GM23338 (cell line): ENCODE data around the gene ERC2. TPM values are rescaled to one million over a fixed set of nuclear protein-coding genes. Genes with fewer than 3 reads are reported as not detected.

Experiments
- ATAC-seq: fragments of 200-7000 bp; cut with Tn5 transposase; 3 replicates; pipeline ENCODE4 v1.9.1; 2020
- DNase-seq: peaks from one replicate; pipeline ENCODE4 v3.0.0-alpha.2; 2015; ENCODE audit warnings: low spot score
- H2AFZ ChIP-seq: fragments of 200-600 bp; sonication (generic); 2 replicates; pipeline ENCODE4 v1.8.0; 2016; ENCODE audit warnings: antibody characterized with exemption, mild to moderate bottlenecking, moderate library complexity
- H3F3A ChIP-seq: fragments of 200-600 bp; sonication (generic); replicated peaks from 2 replicates; pipeline ENCODE4 v1.8.0; 2017; ENCODE audit warnings: antibody characterized with exemption, mixed run types, low read depth
- H3K27ac ChIP-seq: fragments of 200-600 bp; sonication (generic); 2 replicates; pipeline ENCODE4 v1.6.1; 2016; ENCODE audit warnings: low read depth
- H3K27me3 ChIP-seq: fragments of 200-600 bp; sonication (generic); 2 replicates; pipeline ENCODE4 v1.8.0; 2016; ENCODE audit warnings: mild to moderate bottlenecking, mixed run types, moderate library complexity; ENCODE audit not compliant: insufficient read depth
- H3K36me3 ChIP-seq: fragments of 200-600 bp; sonication (generic); 2 replicates; pipeline ENCODE4 v1.8.0; 2016; ENCODE audit warnings: mild to moderate bottlenecking; ENCODE audit not compliant: insufficient read depth
- H3K4me1 ChIP-seq: fragments of 200-600 bp; sonication (generic); 2 replicates; pipeline ENCODE4 v1.8.0; 2016; ENCODE audit warnings: mild to moderate bottlenecking, moderate library complexity; ENCODE audit not compliant: insufficient read depth
- H3K4me2 ChIP-seq: fragments of 200-600 bp; sonication (generic); 2 replicates; pipeline ENCODE4 v1.7.1; 2017; ENCODE audit warnings: mixed run types
- H3K4me3 ChIP-seq: fragments of 200-600 bp; sonication (generic); 2 replicates; pipeline ENCODE4 v1.6.1; 2016; ENCODE audit warnings: mixed run types
- H3K79me2 ChIP-seq: fragments of 200-600 bp; sonication (generic); replicated peaks from 2 replicates; pipeline ENCODE4 v1.8.0; 2017; ENCODE audit warnings: mild to moderate bottlenecking; ENCODE audit not compliant: insufficient read depth
- H3K9me2 ChIP-seq: fragments of 200-600 bp; sonication (generic); 2 replicates; pipeline ENCODE4 v1.8.0; 2017; ENCODE audit not compliant: insufficient read depth
- H4K20me1 ChIP-seq: fragments of 200-600 bp; sonication (generic); replicated peaks from 2 replicates; pipeline ENCODE4 v1.8.0; 2017; ENCODE audit warnings: mild to moderate bottlenecking; ENCODE audit not compliant: insufficient read depth
- H3K27ac Mint-ChIP-seq: 2 replicates; pipeline ENCODE4 v1.8.0; 2020; ENCODE audit warnings: inconsistent platforms, mild to moderate bottlenecking, moderate library complexity, mixed read lengths
- H3K27me3 Mint-ChIP-seq: 3 replicates; pipeline ENCODE4 v1.8.0; 2022; ENCODE audit warnings: low read depth, mild to moderate bottlenecking, moderate library complexity, mixed read lengths, inconsistent platforms; ENCODE audit not compliant: insufficient read depth, poor library complexity
- H3K36me3 Mint-ChIP-seq: 3 replicates; pipeline ENCODE4 v1.8.0; 2021; ENCODE audit warnings: low read depth, mild to moderate bottlenecking, inconsistent platforms, moderate library complexity, mixed read lengths
- H3K4me1 Mint-ChIP-seq: 3 replicates; pipeline ENCODE4 v1.8.0; 2020; ENCODE audit warnings: mild to moderate bottlenecking, inconsistent platforms, mixed read lengths
- H3K4me3 Mint-ChIP-seq: 3 replicates; pipeline ENCODE4 v1.8.0; 2021; ENCODE audit warnings: moderate library complexity, mild to moderate bottlenecking, inconsistent platforms, mixed read lengths
- H3K9me3 Mint-ChIP-seq: 3 replicates; pipeline ENCODE4 v1.8.0; 2020; ENCODE audit warnings: moderate library complexity, mild to moderate bottlenecking, inconsistent platforms, mixed read lengths
- CREB1 ChIP-seq: fragments of 250-450 bp; sonication (Bioruptor Pico); IDR thresholded peaks from 2 replicates; pipeline ENCODE4 v1.5.0; 2020; ENCODE audit warnings: low read depth, mild to moderate bottlenecking, moderate library complexity
- EZH2 ChIP-seq: fragments of 200-600 bp; sonication (generic); IDR thresholded peaks from one replicate; pipeline ENCODE4 v1.8.0; 2017; ENCODE audit warnings: antibody characterized with exemption, mild to moderate bottlenecking, low read depth; ENCODE audit not compliant: unreplicated experiment
- EZH2phosphoT487 ChIP-seq: fragments of 200-600 bp; sonication (generic); IDR thresholded peaks from one replicate; pipeline ENCODE4 v1.8.1; 2018; ENCODE audit warnings: antibody characterized with exemption; ENCODE audit not compliant: unreplicated experiment
- ZNF114 ChIP-seq: fragments of 250-450 bp; sonication (Bioruptor Pico); IDR thresholded peaks from 2 replicates; pipeline ENCODE4 v1.5.0; 2020; ENCODE audit warnings: mild to moderate bottlenecking, moderate library complexity
- polyA plus RNA-seq: library from polyadenylated mRNA; unstranded; fragments of >200 nt; fragmentation: Nextera tagmentation; extraction: Ambion mirVana; gene quantifications from 2 replicates; pipeline ENCODE4 v1.2.1, GENCODE V29; 2016
- total RNA-seq: library from RNA; depleted of rRNA; stranded (reverse); fragments of >200 nt; shearing (Covaris generic); gene quantifications from 2 replicates; pipeline ENCODE4 v1.2.3, GENCODE V29; 2014
- TF ChIP-seq, protein P1 (sequence below): IDR thresholded peaks from 2 replicates; pipeline ENCODE4 v1.6.1; 2016; ENCODE audit warnings: antibody characterized with exemption
- TF ChIP-seq, protein P2 (sequence below): IDR thresholded peaks from one replicate; pipeline ENCODE4 v1.6.1; 2018; ENCODE audit warnings: antibody characterized with exemption; ENCODE audit not compliant: unreplicated experiment
- TF ChIP-seq, protein P3 (sequence below): fragments of 250-450 bp; sonication (Bioruptor Pico); IDR thresholded peaks from 2 replicates; pipeline ENCODE4 v1.5.0; 2020; ENCODE audit warnings: mild to moderate bottlenecking, moderate library complexity

ERC2 gene
- total and polyA plus RNA-seq, 2 experiments from 2014 or later, result 11.8 to 13.7 TPM

DNA sequence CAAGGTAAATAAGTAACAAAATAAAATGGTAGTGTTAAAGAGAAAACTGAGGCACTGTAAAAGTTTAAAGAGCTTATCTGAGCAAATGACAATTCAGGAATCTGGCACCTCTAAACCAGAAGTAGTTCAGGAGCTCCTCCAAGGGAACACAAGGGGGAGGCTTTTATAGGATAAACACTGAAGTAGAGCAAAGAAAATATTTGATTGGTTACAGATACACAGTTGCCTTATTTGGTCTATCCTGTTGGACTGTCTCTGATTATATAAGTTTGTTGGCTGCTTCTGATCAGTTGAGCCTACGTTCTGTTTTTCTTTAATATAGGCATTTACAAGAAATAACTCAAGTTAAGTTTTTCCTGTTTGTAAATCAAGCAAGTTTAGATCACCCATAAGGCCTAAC, 146.9 kb downstream of the ERC2 start (continued):
- no peak for TF ChIP-seq EZH2
- no peak for TF ChIP-seq ZNF114
- no peak for TF ChIP-seq EZH2phosphoT487
- TF ChIP-seq, protein P1, sequence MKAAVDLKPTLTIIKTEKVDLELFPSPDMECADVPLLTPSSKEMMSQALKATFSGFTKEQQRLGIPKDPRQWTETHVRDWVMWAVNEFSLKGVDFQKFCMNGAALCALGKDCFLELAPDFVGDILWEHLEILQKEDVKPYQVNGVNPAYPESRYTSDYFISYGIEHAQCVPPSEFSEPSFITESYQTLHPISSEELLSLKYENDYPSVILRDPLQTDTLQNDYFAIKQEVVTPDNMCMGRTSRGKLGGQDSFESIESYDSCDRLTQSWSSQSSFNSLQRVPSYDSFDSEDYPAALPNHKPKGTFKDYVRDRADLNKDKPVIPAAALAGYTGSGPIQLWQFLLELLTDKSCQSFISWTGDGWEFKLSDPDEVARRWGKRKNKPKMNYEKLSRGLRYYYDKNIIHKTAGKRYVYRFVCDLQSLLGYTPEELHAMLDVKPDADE, result no peak
- TF ChIP-seq, protein P2, sequence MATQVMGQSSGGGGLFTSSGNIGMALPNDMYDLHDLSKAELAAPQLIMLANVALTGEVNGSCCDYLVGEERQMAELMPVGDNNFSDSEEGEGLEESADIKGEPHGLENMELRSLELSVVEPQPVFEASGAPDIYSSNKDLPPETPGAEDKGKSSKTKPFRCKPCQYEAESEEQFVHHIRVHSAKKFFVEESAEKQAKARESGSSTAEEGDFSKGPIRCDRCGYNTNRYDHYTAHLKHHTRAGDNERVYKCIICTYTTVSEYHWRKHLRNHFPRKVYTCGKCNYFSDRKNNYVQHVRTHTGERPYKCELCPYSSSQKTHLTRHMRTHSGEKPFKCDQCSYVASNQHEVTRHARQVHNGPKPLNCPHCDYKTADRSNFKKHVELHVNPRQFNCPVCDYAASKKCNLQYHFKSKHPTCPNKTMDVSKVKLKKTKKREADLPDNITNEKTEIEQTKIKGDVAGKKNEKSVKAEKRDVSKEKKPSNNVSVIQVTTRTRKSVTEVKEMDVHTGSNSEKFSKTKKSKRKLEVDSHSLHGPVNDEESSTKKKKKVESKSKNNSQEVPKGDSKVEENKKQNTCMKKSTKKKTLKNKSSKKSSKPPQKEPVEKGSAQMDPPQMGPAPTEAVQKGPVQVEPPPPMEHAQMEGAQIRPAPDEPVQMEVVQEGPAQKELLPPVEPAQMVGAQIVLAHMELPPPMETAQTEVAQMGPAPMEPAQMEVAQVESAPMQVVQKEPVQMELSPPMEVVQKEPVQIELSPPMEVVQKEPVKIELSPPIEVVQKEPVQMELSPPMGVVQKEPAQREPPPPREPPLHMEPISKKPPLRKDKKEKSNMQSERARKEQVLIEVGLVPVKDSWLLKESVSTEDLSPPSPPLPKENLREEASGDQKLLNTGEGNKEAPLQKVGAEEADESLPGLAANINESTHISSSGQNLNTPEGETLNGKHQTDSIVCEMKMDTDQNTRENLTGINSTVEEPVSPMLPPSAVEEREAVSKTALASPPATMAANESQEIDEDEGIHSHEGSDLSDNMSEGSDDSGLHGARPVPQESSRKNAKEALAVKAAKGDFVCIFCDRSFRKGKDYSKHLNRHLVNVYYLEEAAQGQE, result no peak

GRCh38 chr3:56320883-56321282, 147.4 kb downstream of the ERC2 start:
- no peaks in the 10 kb centered on the region for H3K36me3 Mint-ChIP-seq
- peaks cover 2% of the 10 kb centered on the region for H3K27me3 Mint-ChIP-seq
- DNase-seq (no peak), ATAC-seq (no peak)
- H3K9me2 ChIP-seq, result no peaks in the 10 kb centered on the region
- no peaks in the 10 kb centered on the region for H3K79me2 ChIP-seq
- H2AFZ ChIP-seq, result no peak overlapping the region
- no peaks in the 10 kb centered on the region for H3K27me3 ChIP-seq
- H3K27ac ChIP-seq, result no peak overlapping the region
- no peaks in the 10 kb centered on the region for H3F3A ChIP-seq
- H3K4me1 Mint-ChIP-seq, result peaks cover 35% of the 10 kb centered on the region
- no peaks in the 10 kb centered on the region; the same call in 1 of the 2 replicates for H4K20me1 ChIP-seq
- H3K9me3 Mint-ChIP-seq, result no peaks in the 10 kb centered on the region
- TF ChIP-seq, protein P3, sequence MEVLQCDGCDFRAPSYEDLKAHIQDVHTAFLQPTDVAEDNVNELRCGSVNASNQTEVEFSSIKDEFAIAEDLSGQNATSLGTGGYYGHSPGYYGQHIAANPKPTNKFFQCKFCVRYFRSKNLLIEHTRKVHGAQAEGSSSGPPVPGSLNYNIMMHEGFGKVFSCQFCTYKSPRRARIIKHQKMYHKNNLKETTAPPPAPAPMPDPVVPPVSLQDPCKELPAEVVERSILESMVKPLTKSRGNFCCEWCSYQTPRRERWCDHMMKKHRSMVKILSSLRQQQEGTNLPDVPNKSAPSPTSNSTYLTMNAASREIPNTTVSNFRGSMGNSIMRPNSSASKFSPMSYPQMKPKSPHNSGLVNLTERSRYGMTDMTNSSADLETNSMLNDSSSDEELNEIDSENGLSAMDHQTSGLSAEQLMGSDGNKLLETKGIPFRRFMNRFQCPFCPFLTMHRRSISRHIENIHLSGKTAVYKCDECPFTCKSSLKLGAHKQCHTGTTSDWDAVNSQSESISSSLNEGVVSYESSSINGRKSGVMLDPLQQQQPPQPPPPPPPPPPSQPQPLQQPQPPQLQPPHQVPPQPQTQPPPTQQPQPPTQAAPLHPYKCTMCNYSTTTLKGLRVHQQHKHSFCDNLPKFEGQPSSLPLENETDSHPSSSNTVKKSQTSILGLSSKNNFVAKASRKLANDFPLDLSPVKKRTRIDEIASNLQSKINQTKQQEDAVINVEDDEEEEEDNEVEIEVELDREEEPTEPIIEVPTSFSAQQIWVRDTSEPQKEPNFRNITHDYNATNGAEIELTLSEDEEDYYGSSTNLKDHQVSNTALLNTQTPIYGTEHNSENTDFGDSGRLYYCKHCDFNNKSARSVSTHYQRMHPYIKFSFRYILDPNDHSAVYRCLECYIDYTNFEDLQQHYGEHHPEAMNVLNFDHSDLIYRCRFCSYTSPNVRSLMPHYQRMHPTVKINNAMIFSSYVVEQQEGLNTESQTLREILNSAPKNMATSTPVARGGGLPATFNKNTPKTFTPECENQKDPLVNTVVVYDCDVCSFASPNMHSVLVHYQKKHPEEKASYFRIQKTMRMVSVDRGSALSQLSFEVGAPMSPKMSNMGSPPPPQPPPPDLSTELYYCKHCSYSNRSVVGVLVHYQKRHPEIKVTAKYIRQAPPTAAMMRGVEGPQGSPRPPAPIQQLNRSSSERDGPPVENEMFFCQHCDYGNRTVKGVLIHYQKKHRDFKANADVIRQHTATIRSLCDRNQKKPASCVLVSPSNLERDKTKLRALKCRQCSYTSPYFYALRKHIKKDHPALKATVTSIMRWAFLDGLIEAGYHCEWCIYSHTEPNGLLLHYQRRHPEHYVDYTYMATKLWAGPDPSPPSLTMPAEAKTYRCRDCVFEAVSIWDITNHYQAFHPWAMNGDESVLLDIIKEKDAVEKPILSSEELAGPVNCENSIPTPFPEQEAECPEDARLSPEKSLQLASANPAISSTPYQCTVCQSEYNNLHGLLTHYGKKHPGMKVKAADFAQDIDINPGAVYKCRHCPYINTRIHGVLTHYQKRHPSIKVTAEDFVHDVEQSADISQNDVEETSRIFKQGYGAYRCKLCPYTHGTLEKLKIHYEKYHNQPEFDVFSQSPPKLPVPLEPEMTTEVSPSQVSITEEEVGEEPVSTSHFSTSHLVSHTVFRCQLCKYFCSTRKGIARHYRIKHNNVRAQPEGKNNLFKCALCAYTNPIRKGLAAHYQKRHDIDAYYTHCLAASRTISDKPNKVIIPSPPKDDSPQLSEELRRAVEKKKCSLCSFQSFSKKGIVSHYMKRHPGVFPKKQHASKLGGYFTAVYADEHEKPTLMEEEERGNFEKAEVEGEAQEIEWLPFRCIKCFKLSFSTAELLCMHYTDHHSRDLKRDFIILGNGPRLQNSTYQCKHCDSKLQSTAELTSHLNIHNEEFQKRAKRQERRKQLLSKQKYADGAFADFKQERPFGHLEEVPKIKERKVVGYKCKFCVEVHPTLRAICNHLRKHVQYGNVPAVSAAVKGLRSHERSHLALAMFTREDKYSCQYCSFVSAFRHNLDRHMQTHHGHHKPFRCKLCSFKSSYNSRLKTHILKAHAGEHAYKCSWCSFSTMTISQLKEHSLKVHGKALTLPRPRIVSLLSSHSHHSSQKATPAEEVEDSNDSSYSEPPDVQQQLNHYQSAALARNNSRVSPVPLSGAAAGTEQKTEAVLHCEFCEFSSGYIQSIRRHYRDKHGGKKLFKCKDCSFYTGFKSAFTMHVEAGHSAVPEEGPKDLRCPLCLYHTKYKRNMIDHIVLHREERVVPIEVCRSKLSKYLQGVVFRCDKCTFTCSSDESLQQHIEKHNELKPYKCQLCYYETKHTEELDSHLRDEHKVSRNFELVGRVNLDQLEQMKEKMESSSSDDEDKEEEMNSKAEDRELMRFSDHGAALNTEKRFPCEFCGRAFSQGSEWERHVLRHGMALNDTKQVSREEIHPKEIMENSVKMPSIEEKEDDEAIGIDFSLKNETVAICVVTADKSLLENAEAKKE, result no peak
- TF ChIP-seq, protein P2, result no peak
- TF ChIP-seq CREB1 (CRISPR knock-in tag), result no peak
- H3K4me3 ChIP-seq, result no peak overlapping the region
- H3K4me3 Mint-ChIP-seq, result no peak overlapping the region
- H3K4me2 ChIP-seq, result no peak overlapping the region
- no peaks in the 10 kb centered on the region for H3K36me3 ChIP-seq
- peaks cover 18% of the 10 kb centered on the region; the same call in 1 of the 2 replicates for H3K4me1 ChIP-seq
- no peak overlapping the region for H3K27ac Mint-ChIP-seq
